ENCODE data around the gene TPRKB.
"Not testable (repeated sequence)": the region's sequence is repeated elsewhere in the genome, so short reads cannot be mapped to it uniquely, and the experiment has no call there.

Gene TPRKB

GRCh38 chr2:73736855-73737779 lies at the start of gene TPRKB:
Gene TPRKB (minus strand): TSS chr2:73737345. CDS start chr2:73734569, 2,776 bp downstream.
- in situ Hi-C loops (cut with HindIII; ENCODE audit: low sequenced_read_pairs): no loop called here

GRCh38 chr2:73783883-73784282 lies 46.7 kb upstream of the TPRKB start, which contains the start of gene C2orf78:
Gene C2orf78 (plus strand): TSS chr2:73784183. CDS start chr2:73784310, 127 bp downstream.
- in situ Hi-C loops (cut with HindIII; ENCODE audit: low sequenced_read_pairs): not testable (repeated sequence)

GRCh38 chr2:73783402-73783801 lies 46.3 kb upstream of the TPRKB start:
- in situ Hi-C loops (cut with HindIII; ENCODE audit: low sequenced_read_pairs): not testable (repeated sequence)

- in situ Hi-C loops (cut with HindIII; ENCODE audit: low sequenced_read_pairs): no loop called here
Observed at GRCh38 chr2:73780237-73780582, 43.1 kb upstream of the TPRKB start.

GRCh38 chr2:73779467-73780236 lies 42.5 kb upstream of the TPRKB start, which contains the start of gene DUSP11:
Gene DUSP11 (minus strand): TSS chr2:73780103. CDS start chr2:73779974, 129 bp downstream.
- in situ Hi-C loops (cut with HindIII; ENCODE audit: low sequenced_read_pairs): no loop called here

- in situ Hi-C loops (cut with HindIII; ENCODE audit: low sequenced_read_pairs): not testable (repeated sequence)
Observed at GRCh38 chr2:73778867-73779466, 41.8 kb upstream of the TPRKB start.

- in situ Hi-C loops (cut with HindIII; ENCODE audit: low sequenced_read_pairs): no loop called here
Observed at GRCh38 chr2:73776869-73777519, 39.8 kb upstream of the TPRKB start.

- in situ Hi-C loops (cut with HindIII; ENCODE audit: low sequenced_read_pairs): no loop called here
Observed at GRCh38 chr2:73776381-73776780, 39.2 kb upstream of the TPRKB start.

- in situ Hi-C loops (cut with HindIII; ENCODE audit: low sequenced_read_pairs): no loop called here
Observed at GRCh38 chr2:73772819-73773218, 35.7 kb upstream of the TPRKB start.

- in situ Hi-C loops (cut with HindIII; ENCODE audit: low sequenced_read_pairs): no loop called here
Observed at GRCh38 chr2:73770725-73771124, 33.6 kb upstream of the TPRKB start.

GRCh38 chr2:73766994-73767393 lies 29.8 kb upstream of the TPRKB start:
- in situ Hi-C loops (cut with HindIII; ENCODE audit: low sequenced_read_pairs): no loop called here

- in situ Hi-C loops (cut with HindIII; ENCODE audit: low sequenced_read_pairs): no loop called here
Observed at GRCh38 chr2:73766349-73766748, 29.2 kb upstream of the TPRKB start.

GRCh38 chr2:73764945-73765344 lies 27.8 kb upstream of the TPRKB start:
- in situ Hi-C loops (cut with HindIII; ENCODE audit: low sequenced_read_pairs): no loop called here

- in situ Hi-C loops (cut with HindIII; ENCODE audit: low sequenced_read_pairs): no loop called here
Observed at GRCh38 chr2:73762571-73762970, 25.4 kb upstream of the TPRKB start.

- in situ Hi-C loops (cut with HindIII; ENCODE audit: low sequenced_read_pairs): no loop called here
Observed at GRCh38 chr2:73759904-73760303, 22.8 kb upstream of the TPRKB start.

GRCh38 chr2:73759285-73759764 lies 22.2 kb upstream of the TPRKB start:
- in situ Hi-C loops (cut with HindIII; ENCODE audit: low sequenced_read_pairs): no loop called here

GRCh38 chr2:73754332-73754731 lies 17.2 kb upstream of the TPRKB start:
- in situ Hi-C loops (cut with HindIII; ENCODE audit: low sequenced_read_pairs): not testable (repeated sequence)

GRCh38 chr2:73749314-73749713 lies 12.2 kb upstream of the TPRKB start:
- in situ Hi-C loops (cut with HindIII; ENCODE audit: low sequenced_read_pairs): no loop called here

- in situ Hi-C loops (cut with HindIII; ENCODE audit: low sequenced_read_pairs): no loop called here
Observed at GRCh38 chr2:73746877-73747208, 9.7 kb upstream of the TPRKB start.

- in situ Hi-C loops (cut with HindIII; ENCODE audit: low sequenced_read_pairs): no loop called here
Observed at GRCh38 chr2:73746015-73746876, 9.1 kb upstream of the TPRKB start.

Data from endothelial cell of hepatic sinusoid (primary cell).